GDM1 (cell line): Measurements from ENCODE around the gene GALNT14.

Source experiments
- DNase-seq: peaks from one replicate; lab custom pipeline; 2025; lab: John Stamatoyannopoulos, UW

GALNT14 gene

GRCh38 chr2:31086590-31086989 is 51.6 kb downstream of the GALNT14 start:
- no peak for DNase-seq

- DNase-seq: no peak
These were observed 54.8 kb downstream of the GALNT14 start for GRCh38 chr2:31083234-31083993.

- no peak for DNase-seq
These were observed 56.2 kb downstream of the GALNT14 start for GRCh38 chr2:31082002-31082401.

GRCh38 chr2:31081492-31081891 is 56.7 kb downstream of the GALNT14 start:
- DNase-seq: no peak

GRCh38 chr2:31080361-31080760 is 57.9 kb downstream of the GALNT14 start:
- DNase-seq: no peak

- no peak for DNase-seq
These were observed 58.6 kb downstream of the GALNT14 start for GRCh38 chr2:31079665-31080064.

- no peak for DNase-seq
These were observed 59.6 kb downstream of the GALNT14 start for GRCh38 chr2:31078579-31079105.

- DNase-seq: no peak
These were observed 60.2 kb downstream of the GALNT14 start for GRCh38 chr2:31078011-31078410.

GRCh38 chr2:31075941-31076590 is 62.2 kb downstream of the GALNT14 start:
- DNase-seq: no peak

GRCh38 chr2:31075431-31075830 is 62.8 kb downstream of the GALNT14 start:
- DNase-seq: no peak

GRCh38 chr2:31071741-31072140 is 66.5 kb downstream of the GALNT14 start:
- DNase-seq: no peak

GRCh38 chr2:31070339-31071125 is 67.7 kb downstream of the GALNT14 start:
- no peak for DNase-seq

- DNase-seq: no peak
These were observed 68.5 kb downstream of the GALNT14 start for GRCh38 chr2:31069643-31070325.

- DNase-seq: no peak
These were observed 71.0 kb downstream of the GALNT14 start for GRCh38 chr2:31067259-31067658.

GRCh38 chr2:31066551-31066950 is 71.7 kb downstream of the GALNT14 start:
- DNase-seq: no peak

- DNase-seq: no peak
These were observed 72.2 kb downstream of the GALNT14 start for GRCh38 chr2:31066086-31066485.

- DNase-seq: no peak
These were observed 72.9 kb downstream of the GALNT14 start for GRCh38 chr2:31065356-31065755.

- no peak for DNase-seq
These were observed 77.8 kb downstream of the GALNT14 start for GRCh38 chr2:31060397-31060796.

GRCh38 chr2:31058096-31059035 is 79.9 kb downstream of the GALNT14 start:
- no peak for DNase-seq

GRCh38 chr2:31057691-31058090 is 80.5 kb downstream of the GALNT14 start:
- DNase-seq: no peak

- DNase-seq: no peak
These were observed 82.3 kb downstream of the GALNT14 start for GRCh38 chr2:31055938-31056337.
